Breast epithelium (tissue), 4 donors: ENCODE data around the gene TIMM44. TPM values are rescaled to one million over a fixed set of nuclear protein-coding genes. Genes with fewer than 3 reads are reported as not detected.
A peak's percentile ranks its signal among the peaks of the same experiment; 100 is the strongest.
"Not testable (repeated sequence)": the region's sequence is repeated elsewhere in the genome, so short reads cannot be mapped to it uniquely, and the experiment has no call there.

ENCODE experiments used
- DNase-seq, 2 donors: peaks; one replicate each; pipeline ENCODE4 v3.0.0-alpha.2; 2019; ENCODE audit warnings: low spot score in 2 of 2
- H3K27ac ChIP-seq, 2 donors: fragments of 200-600 bp; sonication (generic) in 1 of 2; one replicate each; pipeline ENCODE4 v1.5.1; 2016 to 2019; ENCODE audit warnings: mild to moderate bottlenecking in 1 of 2
- H3K27me3 ChIP-seq, 2 donors: fragments of 200-600 bp; sonication (generic) in 1 of 2; one replicate each; pipeline versions ENCODE4 v1.5.1 to v1.6.0; 2017 to 2019; ENCODE audit warnings: control low read depth in 1 of 2, mild to moderate bottlenecking in 1 of 2
- H3K36me3 ChIP-seq: fragments of 200-600 bp; one replicate; pipeline ENCODE4 v1.5.1; 2019
- H3K4me1 ChIP-seq, 2 donors: fragments of 200-600 bp; sonication (generic); one replicate each; pipeline ENCODE4 v1.5.1; 2016 to 2019; ENCODE audit warnings: control low read depth in 1 of 2
- H3K4me3 ChIP-seq, 3 donors: fragments of 200-600 bp; sonication (generic); 1 replicate in 2 of 3; 2 replicates in 1 of 3; pipeline ENCODE4 v1.5.1; 2016 to 2019; ENCODE audit warnings: mild to moderate bottlenecking in 3 of 3, moderate library complexity in 2 of 3
- H3K9me3 ChIP-seq, 2 donors: fragments of 200-600 bp; sonication (generic) in 1 of 2; one replicate each; pipeline ENCODE4 v1.5.1; 2016 to 2019; ENCODE audit warnings: control low read depth in 1 of 2
- POLR2A ChIP-seq: fragments of 450-650 bp; IDR thresholded peaks from one replicate; pipeline ENCODE4 v1.6.1; 2016; ENCODE audit warnings: antibody characterized with exemption, mild to moderate bottlenecking, moderate library complexity
- POLR2AphosphoS5 ChIP-seq, 3 donors: sonication (generic); formaldehyde crosslinking; IDR thresholded peaks; one replicate each; pipeline ENCODE4 v1.6.1; 2017; ENCODE audit warnings: antibody characterized with exemption in 3 of 3
- intact Hi-C: fragments of 100-400 bp; cut with DNase I; formaldehyde crosslinking; loops from one replicate; pipeline ENCODE4 v1.15.1; 2023; ENCODE audit warnings: low total_unique reads
- total RNA-seq, 3 donors: library from RNA; depleted of rRNA; stranded (reverse); fragments of >200 nt; gene quantifications; one replicate each; pipeline ENCODE4 v1.1.0, GENCODE V29; 2016
- TF ChIP-seq, protein P1 (sequence below), 3 donors: fragments of 450-650 bp; IDR thresholded peaks; one replicate each; pipeline ENCODE4 v1.5.1; 2016 to 2017; ENCODE audit warnings: antibody characterized with exemption in 3 of 3, mild to moderate bottlenecking in 3 of 3, moderate library complexity in 3 of 3

Gene TIMM44
- total RNA-seq, 3 donors from 2014 or later, result 29.3 to 59.6 (median 57.8) TPM

DNA sequence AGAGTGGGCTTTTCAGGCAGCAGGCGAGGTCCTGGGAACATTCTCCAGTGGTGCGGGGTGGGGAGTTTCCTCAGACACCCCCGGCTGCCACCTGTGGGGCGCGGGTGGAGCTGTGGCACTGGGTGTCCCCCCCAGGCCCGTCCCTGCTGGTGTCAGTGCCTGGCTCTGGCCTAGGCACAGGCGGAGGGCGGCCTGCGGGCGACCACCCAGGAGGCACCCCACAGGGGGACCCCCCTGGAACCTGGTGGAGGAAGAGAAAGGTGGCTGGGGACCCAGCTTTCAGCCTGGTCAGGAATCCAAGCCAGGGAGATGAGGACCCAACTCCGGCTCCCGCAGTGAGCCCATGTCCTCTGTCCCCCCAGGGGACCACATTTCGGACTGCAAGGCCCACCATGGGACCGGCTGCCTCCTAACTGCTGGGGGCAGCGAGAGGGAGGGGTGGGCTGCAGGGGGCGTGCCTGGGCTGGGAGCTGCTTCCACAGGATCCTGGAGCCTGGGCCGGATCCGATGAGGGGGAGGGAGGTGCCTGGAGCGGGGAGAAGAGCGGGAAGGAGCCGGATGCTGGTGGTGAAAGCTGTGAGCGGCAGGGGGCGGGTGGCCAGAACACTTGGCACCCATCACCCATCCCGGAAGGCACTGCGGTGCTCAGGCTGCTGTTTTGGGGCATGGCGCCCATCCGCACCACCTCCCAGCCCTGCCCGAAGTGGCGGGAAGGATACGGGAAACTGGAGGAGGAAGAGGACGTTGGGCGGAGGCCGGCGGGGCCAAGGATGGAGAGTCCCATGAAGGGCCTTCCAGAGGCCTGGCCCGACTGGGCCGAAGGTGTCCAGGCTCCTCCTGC, 12.0 kb downstream of the TIMM44 start:
- no peak for DNase-seq
- peaks cover 21% of the 10 kb centered on the region for H3K36me3 ChIP-seq

GRCh38 chr19:7930765-7931164, 12.7 kb downstream of the TIMM44 start:
- DNase-seq, result no peak
- no peak for TF ChIP-seq POLR2AphosphoS5 (IDR thresholded peaks at IDR 0.05)
- TF ChIP-seq POLR2A, result no peak
- TF ChIP-seq, protein P1, sequence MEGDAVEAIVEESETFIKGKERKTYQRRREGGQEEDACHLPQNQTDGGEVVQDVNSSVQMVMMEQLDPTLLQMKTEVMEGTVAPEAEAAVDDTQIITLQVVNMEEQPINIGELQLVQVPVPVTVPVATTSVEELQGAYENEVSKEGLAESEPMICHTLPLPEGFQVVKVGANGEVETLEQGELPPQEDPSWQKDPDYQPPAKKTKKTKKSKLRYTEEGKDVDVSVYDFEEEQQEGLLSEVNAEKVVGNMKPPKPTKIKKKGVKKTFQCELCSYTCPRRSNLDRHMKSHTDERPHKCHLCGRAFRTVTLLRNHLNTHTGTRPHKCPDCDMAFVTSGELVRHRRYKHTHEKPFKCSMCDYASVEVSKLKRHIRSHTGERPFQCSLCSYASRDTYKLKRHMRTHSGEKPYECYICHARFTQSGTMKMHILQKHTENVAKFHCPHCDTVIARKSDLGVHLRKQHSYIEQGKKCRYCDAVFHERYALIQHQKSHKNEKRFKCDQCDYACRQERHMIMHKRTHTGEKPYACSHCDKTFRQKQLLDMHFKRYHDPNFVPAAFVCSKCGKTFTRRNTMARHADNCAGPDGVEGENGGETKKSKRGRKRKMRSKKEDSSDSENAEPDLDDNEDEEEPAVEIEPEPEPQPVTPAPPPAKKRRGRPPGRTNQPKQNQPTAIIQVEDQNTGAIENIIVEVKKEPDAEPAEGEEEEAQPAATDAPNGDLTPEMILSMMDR (IDR thresholded peaks at IDR 0.05), result no peak
- peak overlapping the region; percentile 83 to 97 for H3K27ac ChIP-seq
- intact Hi-C loops, result no loop called here
- peaks cover 21% of the 10 kb centered on the region for H3K36me3 ChIP-seq
- H3K4me3 ChIP-seq, result no peak overlapping the region
- peaks cover 19 to 28% of the 10 kb centered on the region in 2 donors for H3K4me1 ChIP-seq
- no peaks in the 10 kb centered on the region for H3K27me3 ChIP-seq
- no peaks in the 10 kb centered on the region for H3K9me3 ChIP-seq

More for the DNA sequence above, 12.0 kb downstream of the TIMM44 start:
- H3K4me3 ChIP-seq, result no peak overlapping the region
- H3K4me1 ChIP-seq, result peaks cover 16 to 24% of the 10 kb centered on the region in 2 donors
- TF ChIP-seq POLR2A, result no peak
- TF ChIP-seq, protein P1 (IDR thresholded peaks at IDR 0.05), result no peak
- H3K27me3 ChIP-seq, result no peaks in the 10 kb centered on the region
- H3K9me3 ChIP-seq, result no peaks in the 10 kb centered on the region
- intact Hi-C loops, result no loop called here
- H3K27ac ChIP-seq, result peak overlapping the region; percentile 83 to 97

DNA sequence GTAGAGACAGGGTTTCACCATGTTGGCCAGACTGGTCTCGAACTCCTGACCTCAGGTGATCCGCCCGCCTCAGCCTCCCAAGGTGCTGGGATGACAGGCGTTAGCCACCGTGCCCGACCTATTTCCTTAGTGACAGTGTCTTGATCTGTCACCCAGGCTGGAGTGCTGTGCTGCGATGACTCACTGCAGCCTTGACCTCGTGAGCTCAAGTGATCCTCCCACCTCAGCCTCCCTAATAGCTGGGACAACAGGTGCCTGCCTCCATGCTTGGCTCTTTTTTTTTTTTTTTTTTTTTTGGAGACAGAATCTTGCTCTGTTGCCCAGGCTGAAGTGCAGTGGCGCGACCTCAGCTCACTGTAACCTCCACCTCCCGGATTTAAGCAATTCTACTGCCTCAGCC, 13.4 kb downstream of the TIMM44 start:
- peaks cover 22 to 32% of the 10 kb centered on the region in 2 donors for H3K4me1 ChIP-seq
- peaks cover 21% of the 10 kb centered on the region for H3K36me3 ChIP-seq
- not testable (repeated sequence) for DNase-seq

GRCh38 chr19:7928741-7929701, 14.4 kb downstream of the TIMM44 start:
- no peaks in the 10 kb centered on the region for H3K9me3 ChIP-seq
- H3K4me3 ChIP-seq, result peak overlapping the region; percentile 14 to 53 (median 27)
- peak in 1 of 2 donors; percentile 81 for DNase-seq
- no peak for TF ChIP-seq POLR2A
- TF ChIP-seq, protein P1 (IDR thresholded peaks at IDR 0.05), result peak; percentile 17 to 61 (median 32)
- peak in 1 of 3 donors; percentile 21 for TF ChIP-seq POLR2AphosphoS5 (IDR thresholded peaks at IDR 0.05)
- peaks cover 27 to 32% of the 10 kb centered on the region in 2 donors for H3K4me1 ChIP-seq
- H3K27me3 ChIP-seq, result no peaks in the 10 kb centered on the region
- intact Hi-C loops, result no loop called here
- H3K27ac ChIP-seq, result peak overlapping the region; percentile 97 to 99
- peaks cover 21% of the 10 kb centered on the region for H3K36me3 ChIP-seq

More for the DNA sequence above, 13.4 kb downstream of the TIMM44 start:
- H3K9me3 ChIP-seq, intact Hi-C loops, H3K27me3 ChIP-seq: not testable (repeated sequence)
- H3K27ac ChIP-seq, result peak overlapping the region; percentile 97 to 99
- peak overlapping the region in 1 of 3 donors; percentile 53 for H3K4me3 ChIP-seq

DNA sequence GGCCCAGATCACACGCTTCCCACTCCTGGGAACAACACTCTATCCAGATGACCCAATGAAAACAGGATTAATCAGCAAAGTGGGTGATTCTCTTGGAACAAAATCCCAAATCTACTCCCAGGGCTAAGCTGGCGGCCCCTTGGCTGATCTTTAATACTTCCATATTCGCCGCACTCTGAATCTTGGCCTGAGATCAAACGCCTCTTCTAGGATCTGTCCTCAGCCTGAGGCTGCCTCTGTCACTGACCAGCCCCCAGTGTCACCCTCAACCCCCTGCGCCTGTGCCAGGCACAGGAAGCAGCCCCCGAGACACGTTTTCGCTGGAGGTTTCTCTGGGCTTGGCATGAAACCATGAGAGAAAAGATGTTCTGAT, 15.1 kb downstream of the TIMM44 start:
- intact Hi-C loops, result no loop called here
- Histone ChIP-seq H3K4me1 (peaks cover 27 to 32% of the 10 kb centered on the region in 2 donors), H3K9me3 (no peaks in the 10 kb centered on the region), H3K27me3 (no peaks in the 10 kb centered on the region), H3K27ac (peak overlapping the region; percentile 96 to 97), H3K36me3 (peaks cover 20% of the 10 kb centered on the region), H3K4me3 (peak overlapping the region in 2 of 3 donors; percentile 27 to 43)
- TF ChIP-seq POLR2A, result no peak
- peak in 2 of 3 donors; percentile 15 to 17 for TF ChIP-seq POLR2AphosphoS5 (IDR thresholded peaks at IDR 0.05)
- TF ChIP-seq, protein P1 (IDR thresholded peaks at IDR 0.05), result no peak
- peak in 1 of 2 donors; percentile 50 for DNase-seq
